Tibial nerve (tissue), 4 donors: ENCODE results near the gene IPO13.

ENCODE experiments used
- CTCF ChIP-seq, 5 experiments: fragments of 200-600 bp in 3 of 5; fragments of 450-650 bp in 2 of 5; sonication (generic) in 3 of 5; IDR thresholded peaks; one replicate each; pipeline ENCODE4 v1.5.1; 2016 to 2019; ENCODE audit warnings: antibody characterized with exemption in 5 of 5, mild to moderate bottlenecking in 3 of 5, moderate library complexity in 2 of 5
- EP300 ChIP-seq, 2 donors: sonication (generic); formaldehyde crosslinking; IDR thresholded peaks; one replicate each; pipeline ENCODE4 v1.6.1; 2017; ENCODE audit warnings: antibody characterized with exemption in 2 of 2, mild to moderate bottlenecking in 1 of 2
- POLR2A ChIP-seq, 2 donors: fragments of 450-650 bp; IDR thresholded peaks; one replicate each; pipeline ENCODE4 v1.6.1; 2017; ENCODE audit warnings: antibody characterized with exemption in 2 of 2, mild to moderate bottlenecking in 2 of 2, moderate library complexity in 2 of 2

- TF ChIP-seq CTCF (IDR thresholded peaks at IDR 0.05) (no peak), POLR2A (IDR thresholded peaks at IDR 0.05) (no peak), EP300 (IDR thresholded peaks at IDR 0.05) (no peak)
These were observed 23.8 kb downstream of the IPO13 start for GRCh38 chr1:43970502-43970901.
